ENCODE measurements around the gene FBN2. TPM values are rescaled to one million over a fixed set of nuclear protein-coding genes. Genes with fewer than 3 reads are reported as not detected.

The FBN2 gene
- total and polyA plus RNA-seq, 2 experiments from 2014 or later, result 725 to 2,094 TPM

DNA sequence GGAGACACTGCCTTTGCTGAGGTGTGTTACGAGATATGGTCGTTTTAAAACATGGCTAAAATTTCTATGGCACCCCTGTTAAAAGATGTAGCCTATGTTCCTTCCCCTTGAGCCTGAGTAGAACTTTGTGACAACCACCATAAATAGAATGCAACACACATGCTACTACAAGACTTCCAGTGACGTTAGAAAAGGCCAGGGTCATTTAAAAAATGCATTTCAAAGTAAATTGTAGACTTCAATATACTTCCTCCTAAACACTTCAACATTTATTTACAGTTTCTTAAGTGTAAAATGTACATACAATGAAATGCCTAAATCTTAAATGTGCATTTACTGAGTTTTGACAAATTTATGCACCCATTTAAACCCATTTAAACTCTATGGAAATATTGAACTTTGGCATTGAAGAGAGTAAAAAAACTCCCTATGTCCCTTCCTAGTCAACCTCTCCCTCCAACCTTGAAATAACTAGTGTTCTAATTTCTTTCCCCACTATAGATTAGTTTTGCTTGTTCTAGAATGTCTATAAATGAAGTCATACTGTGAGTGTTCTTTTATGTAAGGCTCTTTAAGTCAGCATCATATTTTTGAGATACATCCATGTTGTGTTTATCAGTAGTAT lies 294.0 kb downstream of the FBN2 start:
- no peak for DNase-seq (ENCODE audit: low read depth in 1 of 2, low spot score in 1 of 2)
- H3K9me3 ChIP-seq (ENCODE audit: low read depth), result no peaks in the 10 kb centered on the region
- TF ChIP-seq, protein P1, sequence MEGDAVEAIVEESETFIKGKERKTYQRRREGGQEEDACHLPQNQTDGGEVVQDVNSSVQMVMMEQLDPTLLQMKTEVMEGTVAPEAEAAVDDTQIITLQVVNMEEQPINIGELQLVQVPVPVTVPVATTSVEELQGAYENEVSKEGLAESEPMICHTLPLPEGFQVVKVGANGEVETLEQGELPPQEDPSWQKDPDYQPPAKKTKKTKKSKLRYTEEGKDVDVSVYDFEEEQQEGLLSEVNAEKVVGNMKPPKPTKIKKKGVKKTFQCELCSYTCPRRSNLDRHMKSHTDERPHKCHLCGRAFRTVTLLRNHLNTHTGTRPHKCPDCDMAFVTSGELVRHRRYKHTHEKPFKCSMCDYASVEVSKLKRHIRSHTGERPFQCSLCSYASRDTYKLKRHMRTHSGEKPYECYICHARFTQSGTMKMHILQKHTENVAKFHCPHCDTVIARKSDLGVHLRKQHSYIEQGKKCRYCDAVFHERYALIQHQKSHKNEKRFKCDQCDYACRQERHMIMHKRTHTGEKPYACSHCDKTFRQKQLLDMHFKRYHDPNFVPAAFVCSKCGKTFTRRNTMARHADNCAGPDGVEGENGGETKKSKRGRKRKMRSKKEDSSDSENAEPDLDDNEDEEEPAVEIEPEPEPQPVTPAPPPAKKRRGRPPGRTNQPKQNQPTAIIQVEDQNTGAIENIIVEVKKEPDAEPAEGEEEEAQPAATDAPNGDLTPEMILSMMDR (IDR thresholded peaks at IDR 0.05; ENCODE audit: low read depth, low read length), result no peak
- H3K27ac ChIP-seq, result no peak overlapping the region
- no peaks in the 10 kb centered on the region for H3K27me3 ChIP-seq
- no peaks in the 10 kb centered on the region for H3K36me3 ChIP-seq
- H3K4me3 ChIP-seq, result no peak overlapping the region
- no peaks in the 10 kb centered on the region for H3K4me1 ChIP-seq (ENCODE audit: low read depth)

DNA sequence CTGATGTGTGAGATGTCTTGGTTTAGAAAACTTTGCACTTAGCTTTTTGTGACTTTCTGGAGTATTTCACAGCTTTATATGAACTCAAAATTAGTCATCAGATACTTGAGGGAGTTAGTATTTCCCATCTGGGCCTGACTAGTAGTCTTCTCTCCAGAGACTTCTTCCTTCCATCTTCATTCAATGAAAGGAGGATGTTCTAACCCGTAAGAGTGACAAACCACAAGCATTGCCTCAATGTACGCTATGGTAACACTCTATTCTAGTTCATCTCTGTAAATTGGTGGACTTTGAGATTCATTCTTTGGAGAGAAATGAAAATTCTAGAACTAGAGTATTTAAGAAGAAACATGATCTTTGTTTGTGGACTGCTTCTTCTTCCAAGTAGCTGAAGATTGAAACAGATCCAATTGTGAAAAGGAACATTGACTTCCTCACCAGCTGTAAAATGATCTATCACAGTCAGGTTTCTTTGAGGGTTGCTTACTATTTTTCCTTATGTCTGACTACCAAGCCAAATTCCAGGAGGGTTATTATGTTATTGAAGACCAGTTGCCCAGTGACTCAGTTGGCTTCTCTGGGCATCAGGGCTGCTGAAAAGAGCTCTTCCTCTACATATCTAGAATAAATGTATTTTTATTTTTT lies 296.9 kb downstream of the FBN2 start:
- no peaks in the 10 kb centered on the region for H3K36me3 ChIP-seq
- no peaks in the 10 kb centered on the region for H3K27me3 ChIP-seq
- TF ChIP-seq, protein P1 (IDR thresholded peaks at IDR 0.05; ENCODE audit: low read depth, low read length), result no peak
- H3K27ac ChIP-seq, result no peak overlapping the region
- H3K9me3 ChIP-seq (ENCODE audit: low read depth), result no peaks in the 10 kb centered on the region
- DNase-seq (ENCODE audit: low read depth in 1 of 2, low spot score in 1 of 2), result no peak
- H3K4me3 ChIP-seq, result no peak overlapping the region
- peaks cover 22% of the 10 kb centered on the region for H3K4me1 ChIP-seq (ENCODE audit: low read depth)

DNA sequence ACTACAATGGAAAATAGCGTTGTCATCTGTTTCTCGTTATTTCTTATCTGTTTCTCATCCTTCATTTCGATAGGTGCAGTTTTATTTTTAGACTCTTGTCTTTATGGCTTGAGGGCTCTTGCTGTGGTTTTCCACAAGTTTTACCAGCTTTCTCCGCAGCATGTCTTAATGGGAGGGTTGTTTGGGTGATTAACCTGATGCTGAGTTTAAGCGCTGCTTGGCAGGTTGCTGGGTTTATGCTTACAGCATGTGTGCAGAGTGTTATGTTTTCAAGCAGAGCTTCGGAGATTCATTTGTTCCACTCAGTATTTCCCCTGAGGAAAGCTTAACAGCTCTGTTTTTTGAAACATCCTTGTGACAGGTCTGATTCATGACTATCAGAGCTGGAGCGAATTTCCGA lies 300.5 kb downstream of the FBN2 start:
- TF ChIP-seq, protein P1 (IDR thresholded peaks at IDR 0.05; ENCODE audit: low read depth, low read length), result no peak
- H3K27ac ChIP-seq, result peak overlapping the region; percentile 27

DNA sequence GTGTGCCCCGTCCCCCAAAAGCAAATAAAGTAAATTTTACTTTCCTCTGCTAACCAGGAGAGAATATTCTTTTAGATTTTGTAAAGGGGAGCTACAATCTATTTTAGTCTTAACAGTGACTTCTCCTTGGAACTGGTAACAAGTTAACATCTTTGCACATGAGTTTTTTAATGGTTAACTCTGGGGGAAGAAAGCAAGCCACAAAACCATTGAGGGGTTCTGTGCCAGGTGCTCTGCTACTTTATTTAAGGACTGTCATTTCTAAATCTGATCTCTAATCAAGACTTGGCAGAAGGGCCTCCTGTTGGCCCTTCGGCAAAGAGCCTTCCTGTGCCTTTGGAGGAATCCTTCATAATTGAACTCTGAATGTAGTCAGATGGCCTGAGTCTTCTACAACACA lies 301.0 kb downstream of the FBN2 start:
- Histone ChIP-seq H3K4me3 (no peak overlapping the region), H3K27me3 (no peaks in the 10 kb centered on the region), H3K27ac (peak overlapping the region; percentile 27), H3K9me3 (ENCODE audit: low read depth) (no peaks in the 10 kb centered on the region), H3K4me1 (ENCODE audit: low read depth) (peaks cover 23% of the 10 kb centered on the region), H3K36me3 (no peaks in the 10 kb centered on the region)
- TF ChIP-seq, protein P1 (IDR thresholded peaks at IDR 0.05; ENCODE audit: low read depth, low read length), result no peak
- no peak for DNase-seq (ENCODE audit: low read depth in 1 of 2, low spot score in 1 of 2)

More for the DNA sequence above, 300.5 kb downstream of the FBN2 start:
- DNase-seq (ENCODE audit: low read depth in 1 of 2, low spot score in 1 of 2), result peak in 1 of 2 donors; percentile 29
- H3K9me3 ChIP-seq (ENCODE audit: low read depth), result no peaks in the 10 kb centered on the region
- H3K36me3 ChIP-seq, result no peaks in the 10 kb centered on the region
- no peak overlapping the region for H3K4me3 ChIP-seq
- no peaks in the 10 kb centered on the region for H3K27me3 ChIP-seq
- peaks cover 23% of the 10 kb centered on the region for H3K4me1 ChIP-seq (ENCODE audit: low read depth)

DNA sequence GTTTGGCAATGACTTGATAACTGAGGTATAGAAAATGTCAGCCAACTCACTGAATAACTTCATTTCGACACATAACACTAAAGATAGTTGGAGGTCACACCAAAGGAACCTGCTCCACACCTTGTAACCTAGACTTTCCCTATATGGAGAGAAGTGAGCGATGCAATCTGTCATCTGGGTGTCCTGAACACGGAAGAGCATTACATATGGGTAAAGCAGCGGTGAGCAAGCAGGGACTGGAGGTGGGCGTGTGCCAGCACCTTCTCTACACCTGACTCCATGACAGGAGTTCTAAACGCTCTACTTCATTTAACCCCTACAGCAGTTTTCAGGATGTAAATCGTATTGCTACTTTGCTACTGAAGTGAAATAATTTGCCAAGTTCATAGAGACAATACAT lies 301.7 kb downstream of the FBN2 start:
- Histone ChIP-seq H3K4me3 (no peak overlapping the region), H3K36me3 (no peaks in the 10 kb centered on the region), H3K9me3 (ENCODE audit: low read depth) (no peaks in the 10 kb centered on the region), H3K4me1 (ENCODE audit: low read depth) (peaks cover 23% of the 10 kb centered on the region), H3K27me3 (no peaks in the 10 kb centered on the region), H3K27ac (no peak overlapping the region)
- TF ChIP-seq, protein P1 (IDR thresholded peaks at IDR 0.05; ENCODE audit: low read depth, low read length), result no peak
- DNase-seq (ENCODE audit: low read depth in 1 of 2, low spot score in 1 of 2), result no peak

Data from cardiac muscle cell (in vitro differentiated cells and primary cell).